K562 (cell line): ENCODE results near the gene COQ8B. TPM values are rescaled to one million over a fixed set of nuclear protein-coding genes. Genes with fewer than 3 reads are reported as not detected.

Experiments used
- FUS ChIP-seq: fragments of 200-400 bp; formaldehyde crosslinking; optimal IDR thresholded peaks from 2 replicates; pipeline ENCODE3; 2017; ENCODE audit warnings: low read depth, low read length
- HCFC1 ChIP-seq: IDR thresholded peaks from 2 replicates; pipeline ENCODE4 v1.6.1; 2012; ENCODE audit warnings: low read depth, low read length, improper control_type of control experiment
- KDM5B ChIP-seq: fragments of 200-600 bp; sonication (generic); IDR thresholded peaks from 2 replicates; pipeline ENCODE4 v1.6.1; 2012; ENCODE audit warnings: low read depth, mild to moderate bottlenecking, moderate library complexity, low read length, control low read depth, inconsistent platforms; ENCODE audit not compliant: insufficient replicate concordance
- MXI1 ChIP-seq: IDR thresholded peaks from 2 replicates; pipeline ENCODE4 v1.6.1; 2011; ENCODE audit warnings: low read depth, mild to moderate bottlenecking, improper control_type of control experiment, low read length
- NR3C1 ChIP-seq: sonication (generic); formaldehyde crosslinking; IDR thresholded peaks from 2 replicates; pipeline ENCODE4 v1.8.1; 2022; ENCODE audit warnings: missing genetic modification reagents
- RBBP5 ChIP-seq: fragments of 200-600 bp; sonication (generic); IDR thresholded peaks from 2 replicates; pipeline ENCODE4 v1.6.1; 2012; ENCODE audit warnings: borderline replicate concordance, mild to moderate bottlenecking, low read length, control low read depth, inconsistent platforms; ENCODE audit not compliant: insufficient read depth, poor library complexity, severe bottlenecking
- RBM22 ChIP-seq: fragments of 200-400 bp; formaldehyde crosslinking; IDR thresholded peaks from 2 replicates; pipeline ENCODE4 v1.6.1; 2018; ENCODE audit warnings: low read length, low read depth; ENCODE audit not compliant: poor library complexity, severe bottlenecking
- SETDB1 ChIP-seq: IDR thresholded peaks from one replicate; pipeline ENCODE4 v1.6.1; 2012; ENCODE audit warnings: low read length, control low read depth, inconsistent platforms
- ZNF12 ChIP-seq: sonication (generic); formaldehyde crosslinking; IDR thresholded peaks from 2 replicates; pipeline ENCODE4 v1.4.0; 2020; ENCODE audit warnings: mild to moderate bottlenecking, missing genetic modification reagents
- ZNF316 ChIP-seq: fragments of 450-650 bp; IDR thresholded peaks from 2 replicates; pipeline ENCODE4 v1.6.1; 2016
- ZNF324 ChIP-seq: fragments of 250-450 bp; sonication (Bioruptor Pico); IDR thresholded peaks from 2 replicates; pipeline ENCODE4 v1.4.0; 2020; ENCODE audit warnings: mild to moderate bottlenecking
- ZNF431 ChIP-seq: sonication (generic); formaldehyde crosslinking; IDR thresholded peaks from 2 replicates; pipeline ENCODE4 v1.8.0; 2022; ENCODE audit warnings: mild to moderate bottlenecking, missing genetic modification reagents
- ZNF785 ChIP-seq: fragments of 250-450 bp; sonication (Bioruptor Pico); IDR thresholded peaks from 2 replicates; pipeline ENCODE4 v1.4.0; 2020; ENCODE audit warnings: mild to moderate bottlenecking
- ZNF830 ChIP-seq: fragments of 250-450 bp; sonication (Bioruptor Pico); IDR thresholded peaks from 2 replicates; pipeline ENCODE4 v1.5.0; 2021; ENCODE audit warnings: mild to moderate bottlenecking
- polyA plus RNA-seq, 8 experiments: library from polyadenylated mRNA; depleted of rRNA in 4 of 8; stranded (reverse) in 5 of 8; unstranded in 3 of 8; fragments of >200 nt; fragmentation: Nextera tagmentation in 2 of 8; fragmentation: Illumina TruSeq in 1 of 8; extraction: Ambion mirVana in 2 of 8; extraction: Trizol in 1 of 8; gene quantifications; 2 replicates each; pipeline versions ENCODE4 v1.2.1 to v1.2.3, GENCODE V29; 2011 to 2014; ENCODE audit warnings: inconsistent platforms in 1 of 8, missing spikeins in 1 of 8
- total RNA-seq, 7 experiments: library from RNA; depleted of rRNA in 6 of 7; stranded (reverse); fragments of >200 nt in 6 of 7; fragmentation: Illumina TruSeq in 2 of 7; extraction: Trizol in 2 of 7; gene quantifications; 2 replicates each; pipeline versions ENCODE4 v1.2.1 to v1.2.3, GENCODE V29; 2011 to 2021; ENCODE audit warnings: low replicate concordance in 1 of 7
- TF ChIP-seq, protein P1 (sequence below): fragments of 250-450 bp; sonication (Bioruptor Pico); IDR thresholded peaks from 2 replicates; pipeline ENCODE4 v1.8.0; 2021; ENCODE audit warnings: mild to moderate bottlenecking, moderate library complexity
- TF ChIP-seq, protein P2 (sequence below): sonication (generic); formaldehyde crosslinking; IDR thresholded peaks from 2 replicates; pipeline ENCODE4 v1.4.0; 2020; ENCODE audit warnings: mild to moderate bottlenecking, missing genetic modification reagents
- TF ChIP-seq, protein P3 (sequence below): fragments of 250-450 bp; sonication (Bioruptor Pico); IDR thresholded peaks from 2 replicates; pipeline ENCODE4 v1.4.0; 2020; ENCODE audit warnings: mild to moderate bottlenecking, moderate library complexity, borderline replicate concordance
- TF ChIP-seq, protein P4 (sequence below): IDR thresholded peaks from 2 replicates; pipeline ENCODE4 v1.6.1; 2011; ENCODE audit not compliant: insufficient read length; ENCODE audit errors: extremely low read depth
- TF ChIP-seq, protein P5 (sequence below), 2 experiments: fragments of 450-650 bp in 1 of 2; sonication (generic) in 1 of 2; formaldehyde crosslinking in 1 of 2; IDR thresholded peaks in 1 of 2; conservative IDR thresholded peaks in 1 of 2; 2 replicates each; pipeline versions ENCODE4 v1.6.1 to v1.8.1; 2016 to 2023; ENCODE audit warnings: mild to moderate bottlenecking in 2 of 2, moderate library complexity in 2 of 2, inconsistent platforms in 1 of 2, missing genetic modification reagents in 1 of 2

The COQ8B gene
- total and polyA plus RNA-seq, 9 of the 15 experiments (the other 6 are each of a cell fraction or from before 2014, with no cell fraction given) = 0.41 to 32.3 (median 12.9) TPM

DNA sequence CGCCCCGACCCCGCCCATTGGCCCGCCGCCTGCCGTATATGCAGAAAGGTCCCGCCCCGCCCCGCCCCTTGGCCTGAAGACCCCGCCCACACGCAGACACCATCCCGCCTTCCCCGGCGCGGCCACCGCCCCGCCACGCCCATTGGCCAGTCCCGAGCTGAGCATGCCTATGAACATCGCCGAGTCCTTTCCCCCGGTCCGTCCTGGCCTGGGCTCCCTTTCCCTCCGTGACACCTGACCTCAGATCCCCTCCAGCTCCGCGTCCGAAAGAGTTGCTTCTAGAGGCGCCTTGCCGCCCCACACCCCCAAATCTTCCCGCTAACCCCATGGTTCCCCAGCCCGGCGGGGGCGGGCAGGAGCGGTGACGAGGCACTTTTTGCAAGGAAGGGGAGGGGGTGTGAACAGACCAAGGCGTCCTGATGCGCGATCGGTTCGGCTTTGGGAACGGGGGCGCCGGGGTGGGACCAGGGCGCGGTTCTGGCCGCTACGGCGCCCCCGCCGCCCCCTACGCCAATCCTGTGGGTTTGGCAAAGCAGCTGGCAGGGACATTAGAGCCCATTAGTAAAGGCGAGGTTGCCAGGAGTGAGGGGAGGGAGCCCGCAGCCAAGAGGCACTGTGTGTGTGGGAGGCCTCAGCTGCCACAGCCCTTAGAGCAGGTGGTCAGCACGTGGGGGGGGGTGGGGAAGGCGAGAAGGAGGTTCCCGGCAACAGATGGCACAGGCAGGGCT lies 25.8 kb downstream of the COQ8B start (continued):
- TF ChIP-seq, protein P1, sequence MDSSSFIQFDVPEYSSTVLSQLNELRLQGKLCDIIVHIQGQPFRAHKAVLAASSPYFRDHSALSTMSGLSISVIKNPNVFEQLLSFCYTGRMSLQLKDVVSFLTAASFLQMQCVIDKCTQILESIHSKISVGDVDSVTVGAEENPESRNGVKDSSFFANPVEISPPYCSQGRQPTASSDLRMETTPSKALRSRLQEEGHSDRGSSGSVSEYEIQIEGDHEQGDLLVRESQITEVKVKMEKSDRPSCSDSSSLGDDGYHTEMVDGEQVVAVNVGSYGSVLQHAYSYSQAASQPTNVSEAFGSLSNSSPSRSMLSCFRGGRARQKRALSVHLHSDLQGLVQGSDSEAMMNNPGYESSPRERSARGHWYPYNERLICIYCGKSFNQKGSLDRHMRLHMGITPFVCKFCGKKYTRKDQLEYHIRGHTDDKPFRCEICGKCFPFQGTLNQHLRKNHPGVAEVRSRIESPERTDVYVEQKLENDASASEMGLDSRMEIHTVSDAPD (CRISPR knock-in tag) = no peak; the same call in 1 of the 2 replicates
- no peak for TF ChIP-seq FUS
- TF ChIP-seq RBBP5 = peak; percentile 26
- no peak for TF ChIP-seq RBM22
- no peak for TF ChIP-seq MXI1
- peak; percentile 56; the same call in 1 of the 2 replicates for TF ChIP-seq ZNF431 (CRISPR knock-in tag)
- TF ChIP-seq, protein P2, sequence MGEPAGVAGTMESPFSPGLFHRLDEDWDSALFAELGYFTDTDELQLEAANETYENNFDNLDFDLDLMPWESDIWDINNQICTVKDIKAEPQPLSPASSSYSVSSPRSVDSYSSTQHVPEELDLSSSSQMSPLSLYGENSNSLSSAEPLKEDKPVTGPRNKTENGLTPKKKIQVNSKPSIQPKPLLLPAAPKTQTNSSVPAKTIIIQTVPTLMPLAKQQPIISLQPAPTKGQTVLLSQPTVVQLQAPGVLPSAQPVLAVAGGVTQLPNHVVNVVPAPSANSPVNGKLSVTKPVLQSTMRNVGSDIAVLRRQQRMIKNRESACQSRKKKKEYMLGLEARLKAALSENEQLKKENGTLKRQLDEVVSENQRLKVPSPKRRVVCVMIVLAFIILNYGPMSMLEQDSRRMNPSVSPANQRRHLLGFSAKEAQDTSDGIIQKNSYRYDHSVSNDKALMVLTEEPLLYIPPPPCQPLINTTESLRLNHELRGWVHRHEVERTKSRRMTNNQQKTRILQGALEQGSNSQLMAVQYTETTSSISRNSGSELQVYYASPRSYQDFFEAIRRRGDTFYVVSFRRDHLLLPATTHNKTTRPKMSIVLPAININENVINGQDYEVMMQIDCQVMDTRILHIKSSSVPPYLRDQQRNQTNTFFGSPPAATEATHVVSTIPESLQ = no peak; the same call in 1 of the 2 replicates
- 0 out of 2 replicates have a peak, but pooled peaks have one; percentile 29 for TF ChIP-seq ZNF12 (CRISPR knock-in tag)
- 0 out of 2 replicates have a peak, but pooled peaks have one; percentile 41 for TF ChIP-seq ZNF324 (CRISPR knock-in tag)
- TF ChIP-seq NR3C1 (CRISPR knock-in tag) = peak; percentile 94
- TF ChIP-seq, protein P3, sequence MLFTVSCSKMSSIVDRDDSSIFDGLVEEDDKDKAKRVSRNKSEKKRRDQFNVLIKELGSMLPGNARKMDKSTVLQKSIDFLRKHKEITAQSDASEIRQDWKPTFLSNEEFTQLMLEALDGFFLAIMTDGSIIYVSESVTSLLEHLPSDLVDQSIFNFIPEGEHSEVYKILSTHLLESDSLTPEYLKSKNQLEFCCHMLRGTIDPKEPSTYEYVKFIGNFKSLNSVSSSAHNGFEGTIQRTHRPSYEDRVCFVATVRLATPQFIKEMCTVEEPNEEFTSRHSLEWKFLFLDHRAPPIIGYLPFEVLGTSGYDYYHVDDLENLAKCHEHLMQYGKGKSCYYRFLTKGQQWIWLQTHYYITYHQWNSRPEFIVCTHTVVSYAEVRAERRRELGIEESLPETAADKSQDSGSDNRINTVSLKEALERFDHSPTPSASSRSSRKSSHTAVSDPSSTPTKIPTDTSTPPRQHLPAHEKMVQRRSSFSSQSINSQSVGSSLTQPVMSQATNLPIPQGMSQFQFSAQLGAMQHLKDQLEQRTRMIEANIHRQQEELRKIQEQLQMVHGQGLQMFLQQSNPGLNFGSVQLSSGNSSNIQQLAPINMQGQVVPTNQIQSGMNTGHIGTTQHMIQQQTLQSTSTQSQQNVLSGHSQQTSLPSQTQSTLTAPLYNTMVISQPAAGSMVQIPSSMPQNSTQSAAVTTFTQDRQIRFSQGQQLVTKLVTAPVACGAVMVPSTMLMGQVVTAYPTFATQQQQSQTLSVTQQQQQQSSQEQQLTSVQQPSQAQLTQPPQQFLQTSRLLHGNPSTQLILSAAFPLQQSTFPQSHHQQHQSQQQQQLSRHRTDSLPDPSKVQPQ = 0 out of 2 replicates have a peak, but pooled peaks have one; percentile 36
- no peak for TF ChIP-seq ZNF830 (CRISPR knock-in tag)
- TF ChIP-seq, protein P4, sequence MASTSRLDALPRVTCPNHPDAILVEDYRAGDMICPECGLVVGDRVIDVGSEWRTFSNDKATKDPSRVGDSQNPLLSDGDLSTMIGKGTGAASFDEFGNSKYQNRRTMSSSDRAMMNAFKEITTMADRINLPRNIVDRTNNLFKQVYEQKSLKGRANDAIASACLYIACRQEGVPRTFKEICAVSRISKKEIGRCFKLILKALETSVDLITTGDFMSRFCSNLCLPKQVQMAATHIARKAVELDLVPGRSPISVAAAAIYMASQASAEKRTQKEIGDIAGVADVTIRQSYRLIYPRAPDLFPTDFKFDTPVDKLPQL = no peak
- no peak for TF ChIP-seq SETDB1
- peak; percentile 97 for TF ChIP-seq ZNF316
- TF ChIP-seq, protein P5, sequence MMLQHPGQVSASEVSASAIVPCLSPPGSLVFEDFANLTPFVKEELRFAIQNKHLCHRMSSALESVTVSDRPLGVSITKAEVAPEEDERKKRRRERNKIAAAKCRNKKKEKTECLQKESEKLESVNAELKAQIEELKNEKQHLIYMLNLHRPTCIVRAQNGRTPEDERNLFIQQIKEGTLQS (IDR thresholded peaks at IDR 0.05) = peak; percentile 52; the same call in 1 of the 2 replicates
- TF ChIP-seq, protein P5 (CRISPR knock-in tag; conservative IDR thresholded peaks at IDR 0.05) = no peak
- TF ChIP-seq HCFC1 = no peak
- no peak for TF ChIP-seq ZNF785
- peak; percentile 60 for TF ChIP-seq KDM5B
